CD14-positive monocyte (primary cell): Measurements from ENCODE around the gene IRF4. TPM values are rescaled to one million over a fixed set of nuclear protein-coding genes. Genes with fewer than 3 reads are reported as not detected.

Source experiments
- DNase-seq, 3 donors: peaks; one replicate each; pipeline ENCODE4 v3.0.0-alpha.2; 2011 to 2022
- H2AFZ ChIP-seq: 2 replicates; pipeline ENCODE4 v1.6.0; 2012; ENCODE audit warnings: mild to moderate bottlenecking, low read depth, low read length, inconsistent platforms; ENCODE audit not compliant: insufficient read depth, poor library complexity, severe bottlenecking
- H3K27ac ChIP-seq, 2 donors: 1 replicate in 1 of 2; 2 replicates in 1 of 2; pipeline ENCODE4 v1.5.1; 2012 to 2013; ENCODE audit warnings: low read length in 2 of 2, control low read depth in 1 of 2, inconsistent platforms in 1 of 2, low read depth in 1 of 2, mild to moderate bottlenecking in 1 of 2
- H3K27me3 ChIP-seq, 2 donors: one replicate each; pipeline versions ENCODE4 v1.6.0 to v1.6.1; 2011 to 2013; ENCODE audit warnings: low read length in 2 of 2; ENCODE audit not compliant: control insufficient read depth in 2 of 2, insufficient read depth in 2 of 2
- H3K36me3 ChIP-seq, 2 donors: replicated peaks in 1 of 2; 1 replicate in 1 of 2; 2 replicates in 1 of 2; pipeline versions ENCODE4 v1.5.1 to v1.6.1; 2012 to 2013; ENCODE audit warnings: low read length in 2 of 2, control low read depth in 1 of 2, inconsistent platforms in 1 of 2, mild to moderate bottlenecking in 1 of 2; ENCODE audit not compliant: insufficient read depth in 2 of 2, control insufficient read depth in 1 of 2
- H3K4me1 ChIP-seq, 2 donors: 1 replicate in 1 of 2; 2 replicates in 1 of 2; pipeline versions ENCODE4 v1.5.1 to v1.6.1; 2012 to 2013; ENCODE audit warnings: low read length in 2 of 2, control low read depth in 1 of 2, inconsistent platforms in 1 of 2, mild to moderate bottlenecking in 1 of 2, moderate library complexity in 1 of 2; ENCODE audit not compliant: insufficient read depth in 2 of 2, control insufficient read depth in 1 of 2
- H3K4me2 ChIP-seq: replicated peaks from 2 replicates; pipeline ENCODE3; 2012; ENCODE audit warnings: low read length, moderate library complexity, mild to moderate bottlenecking; ENCODE audit not compliant: poor library complexity, severe bottlenecking; ENCODE audit errors: extremely low read depth
- H3K4me3 ChIP-seq, 3 experiments: fragments of 200-600 bp in 1 of 3; sonication (generic) in 1 of 3; replicated peaks in 1 of 3; 1 replicate in 2 of 3; 2 replicates in 1 of 3; pipeline ENCODE4 v1.5.1; 2011 to 2013; ENCODE audit warnings: low read length in 3 of 3, mild to moderate bottlenecking in 3 of 3, control low read depth in 2 of 3, low read depth in 2 of 3, inconsistent platforms in 1 of 3, moderate library complexity in 1 of 3
- H3K79me2 ChIP-seq: 2 replicates; pipeline ENCODE4 v1.6.0; 2012; ENCODE audit warnings: mild to moderate bottlenecking, control low read depth, inconsistent platforms, low read length, moderate library complexity; ENCODE audit not compliant: insufficient read depth
- H3K9ac ChIP-seq: 2 replicates; pipeline ENCODE4 v1.6.0; 2017; ENCODE audit warnings: low read length, mild to moderate bottlenecking; ENCODE audit not compliant: insufficient read depth, poor library complexity, severe bottlenecking
- H3K9me3 ChIP-seq, 2 donors: replicated peaks in 1 of 2; 1 replicate in 1 of 2; 2 replicates in 1 of 2; pipeline versions ENCODE4 v1.5.1 to v1.6.1; 2012 to 2013; ENCODE audit warnings: low read length in 2 of 2, control low read depth in 1 of 2; ENCODE audit not compliant: control insufficient read depth in 1 of 2, insufficient read depth in 1 of 2
- H4K20me1 ChIP-seq: 2 replicates; pipeline ENCODE4 v1.6.0; 2012; ENCODE audit warnings: mild to moderate bottlenecking, low read length, control low read depth, moderate library complexity; ENCODE audit not compliant: insufficient read depth
- H3K27ac Mint-ChIP-seq, 7 donors: one replicate each; pipeline ENCODE4 v1.8.0; 2020; ENCODE audit warnings: mild to moderate bottlenecking in 7 of 7, mixed read lengths in 7 of 7, moderate library complexity in 6 of 7, inconsistent platforms in 2 of 7
- H3K27me3 Mint-ChIP-seq, 3 donors: one replicate each; pipeline ENCODE4 v1.8.0; 2021 to 2022; ENCODE audit warnings: low read depth in 3 of 3, mild to moderate bottlenecking in 3 of 3, mixed read lengths in 3 of 3, moderate library complexity in 3 of 3, inconsistent platforms in 1 of 3
- H3K36me3 Mint-ChIP-seq, 2 donors: one replicate each; pipeline ENCODE4 v1.8.0; 2020; ENCODE audit warnings: mixed read lengths in 2 of 2, inconsistent platforms in 1 of 2, mild to moderate bottlenecking in 1 of 2
- H3K4me1 Mint-ChIP-seq: one replicate; pipeline ENCODE4 v1.8.0; 2020; ENCODE audit warnings: mild to moderate bottlenecking, mixed read lengths
- H3K4me3 Mint-ChIP-seq, 2 donors: one replicate each; pipeline ENCODE4 v1.8.0; 2020; ENCODE audit warnings: mild to moderate bottlenecking in 2 of 2, mixed read lengths in 2 of 2, moderate library complexity in 1 of 2
- H3K9me3 Mint-ChIP-seq, 7 donors: one replicate each; pipeline ENCODE4 v1.8.0; 2020 to 2022; ENCODE audit warnings: mixed read lengths in 7 of 7, mild to moderate bottlenecking in 6 of 7, moderate library complexity in 6 of 7, inconsistent platforms in 2 of 7
- CTCF ChIP-seq: fragments of 200-600 bp; IDR thresholded peaks from one replicate; pipeline ENCODE4 v1.8.0; 2022; ENCODE audit warnings: antibody characterized with exemption, mild to moderate bottlenecking
- WGBS: methylation state at CpG from one replicate; pipeline ENCODE4 v1.1.5; 2013; ENCODE audit warnings: missing lambda C conversion rate; ENCODE audit not compliant: insufficient coverage; 5-methylcytosine and 5-hydroxymethylcytosine counted together
- intact Hi-C, 2 donors: fragments of 100-400 bp; cut with micrococcal nuclease; formaldehyde crosslinking; loops; one replicate each; pipeline versions ENCODE4 v1.15.0 to v1.15.1; 2023
- polyA plus RNA-seq, 3 donors: library from polyadenylated mRNA; depleted of rRNA in 1 of 3; unstranded in 2 of 3; stranded (reverse) in 1 of 3; fragments of 300-500 nt in 2 of 3; fragments of >200 nt in 1 of 3; fragmentation: Illumina TruSeq in 2 of 3; gene quantifications; 1 replicate in 2 of 3; 2 replicates in 1 of 3; pipeline ENCODE4 v1.2.3, GENCODE V29; 2012 to 2021

Gene IRF4
- polyA plus RNA-seq, 3 donors, result 3.0 to 13.6 (median 6.4) TPM

DNA sequence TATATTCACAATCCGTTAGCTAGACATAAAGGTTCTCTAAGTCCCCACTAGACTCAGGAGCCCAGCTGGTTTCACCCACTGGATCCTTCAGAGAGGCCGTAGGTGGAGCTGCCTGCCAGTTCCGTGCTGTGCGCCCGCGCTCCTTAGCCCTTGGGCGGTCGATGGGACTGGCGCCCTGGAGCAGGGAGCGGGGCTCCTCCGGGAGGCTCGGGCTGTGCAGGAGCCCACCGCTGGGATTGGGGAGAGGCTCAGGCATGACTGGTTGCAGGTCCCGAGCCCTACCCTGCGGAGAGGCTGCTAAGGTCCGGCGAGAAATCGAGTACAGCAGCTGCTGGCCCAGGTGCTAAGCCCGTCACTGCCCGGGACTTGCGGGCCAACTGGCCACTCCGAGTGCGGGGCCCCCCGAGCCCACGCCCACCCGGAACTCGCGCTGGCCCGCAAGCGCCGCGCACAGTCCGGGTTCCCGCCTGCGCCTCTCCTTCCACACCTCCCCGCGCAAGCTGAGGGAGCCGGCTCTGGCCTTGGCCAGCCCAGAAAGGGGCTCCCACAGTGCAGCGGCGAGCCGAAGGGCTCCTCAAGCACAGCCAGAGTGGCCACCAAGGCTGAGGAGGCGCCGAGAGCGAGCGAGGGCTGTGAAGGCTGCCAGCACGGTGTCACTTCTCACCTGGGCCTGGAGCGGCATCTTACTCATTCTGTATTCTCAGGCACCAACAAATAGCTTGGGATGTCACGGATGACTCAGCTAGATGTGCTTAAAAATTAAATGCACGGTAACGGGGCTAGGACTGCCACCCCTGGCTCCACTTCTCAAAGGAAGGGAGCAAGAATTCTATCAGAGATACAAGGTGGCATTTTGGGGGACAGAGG lies 44.1 kb downstream of the IRF4 start:
- Histone ChIP-seq H3K4me3 (no peak overlapping the region), H3K27me3 (no peaks in the 10 kb centered on the region), H3K4me2 (no peak overlapping the region), H2AFZ (no peak overlapping the region), H3K27ac (no peak overlapping the region), H3K79me2 (no peaks in the 10 kb centered on the region), H3K4me1 (peaks cover 0 to 5% of the 10 kb centered on the region in 2 donors), H3K36me3 (no peaks in the 10 kb centered on the region), H3K9me3 (no peaks in the 10 kb centered on the region), H3K9ac (no peak overlapping the region), H4K20me1 (no peaks in the 10 kb centered on the region)
- Mint-ChIP-seq H3K36me3 (no peaks in the 10 kb centered on the region), H3K27ac (no peak overlapping the region), H3K4me1 (peaks cover 4% of the 10 kb centered on the region), H3K4me3 (no peak overlapping the region), H3K9me3 (peaks cover 0 to 5% (median 0%) of the 10 kb centered on the region in 7 donors), H3K27me3 (peaks cover 0 to 16% (median 2%) of the 10 kb centered on the region in 3 donors)
- WGBS, result 98% methylated on average over 42 of the region's 50 CpGs
- no peak for DNase-seq
- TF ChIP-seq CTCF, result no peak
- intact Hi-C loops, result no loop called here

- Histone ChIP-seq H3K4me2 (no peak overlapping the region), H3K36me3 (no peaks in the 10 kb centered on the region), H3K9me3 (no peaks in the 10 kb centered on the region), H3K27me3 (no peaks in the 10 kb centered on the region), H4K20me1 (no peaks in the 10 kb centered on the region), H3K79me2 (no peaks in the 10 kb centered on the region), H3K4me1 (peaks cover 0 to 5% of the 10 kb centered on the region in 2 donors), H2AFZ (no peak overlapping the region), H3K9ac (no peak overlapping the region), H3K27ac (no peak overlapping the region), H3K4me3 (no peak overlapping the region)
- intact Hi-C loops, result no loop called here
- peaks cover 0 to 16% (median 2%) of the 10 kb centered on the region in 3 donors for H3K27me3 Mint-ChIP-seq
- no peaks in the 10 kb centered on the region for H3K36me3 Mint-ChIP-seq
- no peak for TF ChIP-seq CTCF
- no peak for DNase-seq
- H3K9me3 Mint-ChIP-seq, result peaks cover 0 to 5% (median 0%) of the 10 kb centered on the region in 7 donors
- H3K27ac Mint-ChIP-seq, result no peak overlapping the region
- H3K4me3 Mint-ChIP-seq, result no peak overlapping the region
- H3K4me1 Mint-ChIP-seq, result peaks cover 4% of the 10 kb centered on the region
- WGBS, result 92% methylated on average over 24 of the region's 25 CpGs
Measured at GRCh38 chr6:436308-437036, 44.9 kb downstream of the IRF4 start.
